ENCODE measurements around the gene SMLR1. TPM values are rescaled to one million over a fixed set of nuclear protein-coding genes. Genes with fewer than 3 reads are reported as not detected.
"Not testable (repeated sequence)": the region's sequence is repeated elsewhere in the genome, so short reads cannot be mapped to it uniquely, and the experiment has no call there.

The SMLR1 gene
- 1 to 10 TPM; 1.5 to 3.6 (median 3.3) TPM for polyA plus RNA-seq (ENCODE audit: insufficient read length in 3 of 3)
- long read RNA-seq, donor 1, transcript SMLR1-201 (2 exons, 2,512 nt) = major isoform, 8 of 8 reads
- long read RNA-seq, donor 1, partial matches to known transcripts = 0 of 8 reads
- long read RNA-seq, donor 1, other reads (novel, unspliced or antisense) = 0 of 8 reads
- long read RNA-seq, donor 2, transcript SMLR1-201 (2 exons, 2,512 nt) = major isoform, 6 of 6 reads
- long read RNA-seq, donor 2, partial matches to known transcripts = 0 of 6 reads
- long read RNA-seq, donor 2, other reads (novel, unspliced or antisense) = 0 of 6 reads
- long read RNA-seq, donor 3, partial matches to known transcripts = 71 of 91 reads
- long read RNA-seq, donor 3, other reads (novel, unspliced or antisense) = 17 of 91 reads
- long read RNA-seq, donor 4, partial matches to known transcripts = 0 of 4 reads
- long read RNA-seq, donor 4, other reads (novel, unspliced or antisense) = 0 of 4 reads
- long read RNA-seq, donor 5, partial matches to known transcripts = 0 of 1 reads
- long read RNA-seq, donor 5, other reads (novel, unspliced or antisense) = 0 of 1 reads
- long read RNA-seq, donor 6, partial matches to known transcripts = 0 of 4 reads
- long read RNA-seq, donor 6, other reads (novel, unspliced or antisense) = 0 of 4 reads
- long read RNA-seq, donor 7, partial matches to known transcripts = 0 of 2 reads
- long read RNA-seq, donor 7, other reads (novel, unspliced or antisense) = 0 of 2 reads
- long read RNA-seq, donor 8 = 0 reads
- long read RNA-seq, donor 9, transcript SMLR1-201 (2 exons, 2,512 nt) = major isoform, 5 of 5 reads
- long read RNA-seq, donor 9, partial matches to known transcripts = 0 of 5 reads
- long read RNA-seq, donor 9, other reads (novel, unspliced or antisense) = 0 of 5 reads
- long read RNA-seq, donor 10, transcript SMLR1-201 (2 exons, 2,512 nt) = major isoform, 8 of 8 reads
- long read RNA-seq, donor 10, partial matches to known transcripts = 0 of 8 reads
- long read RNA-seq, donor 10, other reads (novel, unspliced or antisense) = 0 of 8 reads
- long read RNA-seq, donor 11, partial matches to known transcripts = 32 of 60 reads
- long read RNA-seq, donor 11, other reads (novel, unspliced or antisense) = 24 of 60 reads
- long read RNA-seq, donor 12, transcript SMLR1-201 (2 exons, 2,512 nt) = major isoform, 5 of 5 reads
- long read RNA-seq, donor 12, partial matches to known transcripts = 0 of 5 reads
- long read RNA-seq, donor 12, other reads (novel, unspliced or antisense) = 0 of 5 reads
- long read RNA-seq, donor 13 = 0 reads
- long read RNA-seq, donor 14, transcript SMLR1-201 (2 exons, 2,512 nt) = major isoform, 9 of 229 reads
- long read RNA-seq, donor 14, partial matches to known transcripts = 166 of 229 reads
- long read RNA-seq, donor 14, other reads (novel, unspliced or antisense) = 54 of 229 reads
- long read RNA-seq, donor 15, transcript SMLR1-201 (2 exons, 2,512 nt) = major isoform, 13 of 13 reads
- long read RNA-seq, donor 15, partial matches to known transcripts = 0 of 13 reads
- long read RNA-seq, donor 15, other reads (novel, unspliced or antisense) = 0 of 13 reads
- long read RNA-seq, donor 16, partial matches to known transcripts = 0 of 2 reads
- long read RNA-seq, donor 16, other reads (novel, unspliced or antisense) = 0 of 2 reads

- no peak for DNase-seq
Observed at GRCh38 chr6:130827247-130828149, at the start of gene SMLR1. Gene SMLR1 (plus strand): TSS chr6:130827406. CDS start chr6:130827414, 8 bp downstream.

- no peak for DNase-seq
Observed at GRCh38 chr6:130778946-130779657, 48.1 kb upstream of the SMLR1 start.

- no peak for DNase-seq
Observed at GRCh38 chr6:130779658-130780033, 47.6 kb upstream of the SMLR1 start.

GRCh38 chr6:130780122-130780521 is 47.1 kb upstream of the SMLR1 start:
- DNase-seq = no peak

GRCh38 chr6:130781557-130781956 is 45.6 kb upstream of the SMLR1 start:
- no peak for DNase-seq

GRCh38 chr6:130783416-130784107 is 43.6 kb upstream of the SMLR1 start:
- DNase-seq = peak; percentile 8

GRCh38 chr6:130787726-130788500 is 39.3 kb upstream of the SMLR1 start:
- no peak for DNase-seq

GRCh38 chr6:130788954-130789353 is 38.3 kb upstream of the SMLR1 start:
- DNase-seq = no peak

GRCh38 chr6:130794010-130794697 is 33.1 kb upstream of the SMLR1 start:
- DNase-seq = no peak

GRCh38 chr6:130794738-130795137 is 32.5 kb upstream of the SMLR1 start:
- DNase-seq = no peak

GRCh38 chr6:130796313-130796905 is 30.8 kb upstream of the SMLR1 start:
- peak; percentile 9 for DNase-seq

- no peak for DNase-seq
Observed at GRCh38 chr6:130797061-130797460, 30.1 kb upstream of the SMLR1 start.

- not testable (repeated sequence) for DNase-seq
Observed at GRCh38 chr6:130801368-130801767, 25.8 kb upstream of the SMLR1 start.

- DNase-seq = no peak
Observed at GRCh38 chr6:130810307-130811030, 16.7 kb upstream of the SMLR1 start.

GRCh38 chr6:130811932-130812331 is 15.3 kb upstream of the SMLR1 start:
- DNase-seq = no peak

- DNase-seq = no peak
Observed at GRCh38 chr6:130814506-130814905, 12.7 kb upstream of the SMLR1 start.
